ENCODE data around the gene SH3GL3. TPM values are rescaled to one million over a fixed set of nuclear protein-coding genes. Genes with fewer than 3 reads are reported as not detected.

SH3GL3 gene
- total RNA-seq, 1 donor from 2014 or later = 1.2 TPM

DNA sequence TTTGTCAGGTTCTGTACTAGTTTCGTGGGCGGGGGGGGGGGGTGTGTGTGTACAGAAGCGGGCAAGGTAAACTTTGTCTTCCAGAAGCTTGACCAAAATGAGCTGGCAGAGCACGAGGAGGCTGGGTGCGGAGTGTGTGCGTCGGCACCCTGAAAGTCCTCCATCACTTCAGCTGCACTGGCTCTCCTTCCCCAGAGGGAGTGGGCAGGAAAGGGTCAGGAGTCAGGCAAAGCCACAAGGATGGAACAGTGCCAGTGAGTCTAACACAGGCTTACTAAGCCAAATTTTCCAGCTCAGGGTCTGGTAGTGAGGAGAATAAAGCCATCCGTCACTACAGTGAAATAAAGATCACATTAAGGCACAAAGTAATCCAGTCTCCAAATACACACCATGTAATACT is 11.9 kb upstream of the SH3GL3 start:
- DNase-seq (ENCODE audit: low spot score, unreplicated experiment) = no peak
- H3K36me3 Mint-ChIP-seq (ENCODE audit: insufficient read depth) = no peaks in the 10 kb centered on the region
- no peak overlapping the region for H3K27ac Mint-ChIP-seq
- no peak overlapping the region for H3K4me3 Mint-ChIP-seq (ENCODE audit: low read depth)
- H3K27me3 Mint-ChIP-seq = peaks cover 12% of the 10 kb centered on the region
- TF ChIP-seq, protein P1, sequence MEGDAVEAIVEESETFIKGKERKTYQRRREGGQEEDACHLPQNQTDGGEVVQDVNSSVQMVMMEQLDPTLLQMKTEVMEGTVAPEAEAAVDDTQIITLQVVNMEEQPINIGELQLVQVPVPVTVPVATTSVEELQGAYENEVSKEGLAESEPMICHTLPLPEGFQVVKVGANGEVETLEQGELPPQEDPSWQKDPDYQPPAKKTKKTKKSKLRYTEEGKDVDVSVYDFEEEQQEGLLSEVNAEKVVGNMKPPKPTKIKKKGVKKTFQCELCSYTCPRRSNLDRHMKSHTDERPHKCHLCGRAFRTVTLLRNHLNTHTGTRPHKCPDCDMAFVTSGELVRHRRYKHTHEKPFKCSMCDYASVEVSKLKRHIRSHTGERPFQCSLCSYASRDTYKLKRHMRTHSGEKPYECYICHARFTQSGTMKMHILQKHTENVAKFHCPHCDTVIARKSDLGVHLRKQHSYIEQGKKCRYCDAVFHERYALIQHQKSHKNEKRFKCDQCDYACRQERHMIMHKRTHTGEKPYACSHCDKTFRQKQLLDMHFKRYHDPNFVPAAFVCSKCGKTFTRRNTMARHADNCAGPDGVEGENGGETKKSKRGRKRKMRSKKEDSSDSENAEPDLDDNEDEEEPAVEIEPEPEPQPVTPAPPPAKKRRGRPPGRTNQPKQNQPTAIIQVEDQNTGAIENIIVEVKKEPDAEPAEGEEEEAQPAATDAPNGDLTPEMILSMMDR (IDR thresholded peaks at IDR 0.05; ENCODE audit: unreplicated experiment) = no peak
- H3K4me1 Mint-ChIP-seq (ENCODE audit: low read depth) = peaks cover 2% of the 10 kb centered on the region
- no peaks in the 10 kb centered on the region for H3K9me3 Mint-ChIP-seq (ENCODE audit: low read depth)

DNA sequence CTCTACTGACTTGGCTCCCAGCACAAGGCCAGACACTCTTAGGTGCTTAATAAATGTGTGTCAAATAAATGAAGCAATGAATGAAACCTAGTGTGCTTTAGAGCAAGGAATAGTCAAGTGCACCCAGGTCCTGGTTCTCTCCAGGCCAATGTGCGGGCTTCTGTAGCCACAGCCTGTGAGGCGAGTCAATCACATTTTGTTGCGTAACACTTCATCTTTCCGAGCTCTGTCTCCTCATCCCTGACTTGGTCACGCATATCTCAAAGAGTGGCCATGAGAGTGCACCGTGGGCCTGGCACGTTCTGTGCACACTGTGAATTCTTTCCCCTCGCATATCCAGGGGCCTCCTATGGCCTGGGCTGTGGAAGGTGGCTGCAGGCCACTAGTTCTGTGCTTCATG is 11.4 kb upstream of the SH3GL3 start:
- Mint-ChIP-seq H3K4me1 (ENCODE audit: low read depth) (peaks cover 2% of the 10 kb centered on the region), H3K9me3 (ENCODE audit: low read depth) (no peaks in the 10 kb centered on the region), H3K4me3 (ENCODE audit: low read depth) (no peak overlapping the region), H3K27me3 (peaks cover 12% of the 10 kb centered on the region), H3K36me3 (ENCODE audit: insufficient read depth) (no peaks in the 10 kb centered on the region), H3K27ac (no peak overlapping the region)
- no peak for DNase-seq (ENCODE audit: low spot score, unreplicated experiment)
- TF ChIP-seq, protein P1 (IDR thresholded peaks at IDR 0.05; ENCODE audit: unreplicated experiment) = no peak

DNA sequence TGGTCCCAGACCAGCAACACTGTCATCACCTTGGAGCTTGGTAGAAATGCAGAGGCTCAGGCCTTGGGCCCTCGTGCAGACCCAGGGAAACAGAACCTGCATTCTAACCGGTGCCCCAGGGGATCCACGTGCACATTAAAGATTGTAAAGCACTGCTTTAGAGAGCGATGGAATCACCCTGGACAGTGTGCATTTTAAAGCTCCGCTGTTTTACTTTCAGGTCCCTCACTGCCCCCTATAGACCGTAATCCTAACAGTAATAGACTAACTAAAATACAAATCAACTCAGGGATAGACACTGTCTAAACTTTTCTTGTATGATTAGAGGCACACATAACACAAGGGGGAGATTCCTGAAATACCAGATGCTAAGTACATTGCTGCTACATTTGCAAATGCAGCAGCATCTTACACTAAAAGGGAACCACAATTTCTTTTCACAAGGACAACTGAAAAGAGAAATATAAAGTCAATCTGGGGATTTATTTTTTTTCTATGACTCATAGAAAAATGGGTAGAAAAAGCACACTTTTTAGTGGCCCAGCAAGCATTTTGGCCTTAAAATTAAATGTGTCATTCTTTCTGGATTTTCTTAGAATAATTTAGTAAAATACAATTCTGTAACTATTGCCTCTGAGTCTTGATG is 10.5 kb upstream of the SH3GL3 start:
- TF ChIP-seq, protein P1 (IDR thresholded peaks at IDR 0.05; ENCODE audit: unreplicated experiment) = peak; percentile 67
- Mint-ChIP-seq H3K36me3 (ENCODE audit: insufficient read depth) (no peaks in the 10 kb centered on the region), H3K27me3 (peaks cover 12% of the 10 kb centered on the region), H3K4me3 (ENCODE audit: low read depth) (no peak overlapping the region), H3K27ac (no peak overlapping the region), H3K9me3 (ENCODE audit: low read depth) (no peaks in the 10 kb centered on the region), H3K4me1 (ENCODE audit: low read depth) (peaks cover 2% of the 10 kb centered on the region)
- no peak for DNase-seq (ENCODE audit: low spot score, unreplicated experiment)

DNA sequence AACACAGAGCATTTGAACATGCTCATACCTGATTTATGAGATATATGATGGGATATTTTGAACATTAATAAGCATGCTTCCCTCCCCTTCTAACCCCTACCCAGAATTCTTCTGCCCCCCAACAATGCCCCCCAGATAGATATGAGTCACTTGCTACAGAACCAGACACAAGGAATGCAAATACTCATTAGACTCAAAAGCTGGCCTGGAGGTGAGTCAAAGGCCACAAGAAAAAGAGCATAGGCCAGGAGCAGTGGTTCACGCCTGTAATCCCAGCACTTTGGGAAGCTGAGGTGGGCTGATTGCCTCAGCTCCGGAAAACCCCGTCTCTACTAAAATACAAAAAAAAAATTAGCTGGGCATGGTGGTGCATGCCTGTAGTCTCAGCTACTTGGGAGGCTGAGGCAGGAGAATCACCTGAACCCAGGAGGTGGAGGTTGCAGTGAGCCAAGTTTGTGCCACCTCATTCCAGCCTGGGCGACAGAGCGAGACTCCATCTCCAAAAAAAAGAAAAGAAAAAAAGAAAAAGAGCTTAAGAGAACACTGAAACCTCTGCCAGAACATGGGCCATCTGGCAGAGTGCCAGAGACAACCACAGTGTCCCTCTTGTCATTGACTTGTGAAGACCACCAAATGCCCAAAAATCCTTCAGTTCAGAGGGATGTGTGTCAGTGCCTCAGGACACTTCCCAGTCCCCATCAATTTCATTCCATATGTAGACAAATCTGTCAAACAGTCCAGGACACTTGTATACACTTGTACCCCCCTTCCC is 3.9 kb upstream of the SH3GL3 start:
- H3K4me3 Mint-ChIP-seq (ENCODE audit: low read depth) = no peak overlapping the region
- TF ChIP-seq, protein P1 (IDR thresholded peaks at IDR 0.05; ENCODE audit: unreplicated experiment) = no peak
- no peak for DNase-seq (ENCODE audit: low spot score, unreplicated experiment)
- no peaks in the 10 kb centered on the region for H3K36me3 Mint-ChIP-seq (ENCODE audit: insufficient read depth)
- peaks cover 22% of the 10 kb centered on the region for H3K27me3 Mint-ChIP-seq
- H3K4me1 Mint-ChIP-seq (ENCODE audit: low read depth) = peaks cover 6% of the 10 kb centered on the region
- H3K27ac Mint-ChIP-seq = no peak overlapping the region
- H3K9me3 Mint-ChIP-seq (ENCODE audit: low read depth) = no peaks in the 10 kb centered on the region

DNA sequence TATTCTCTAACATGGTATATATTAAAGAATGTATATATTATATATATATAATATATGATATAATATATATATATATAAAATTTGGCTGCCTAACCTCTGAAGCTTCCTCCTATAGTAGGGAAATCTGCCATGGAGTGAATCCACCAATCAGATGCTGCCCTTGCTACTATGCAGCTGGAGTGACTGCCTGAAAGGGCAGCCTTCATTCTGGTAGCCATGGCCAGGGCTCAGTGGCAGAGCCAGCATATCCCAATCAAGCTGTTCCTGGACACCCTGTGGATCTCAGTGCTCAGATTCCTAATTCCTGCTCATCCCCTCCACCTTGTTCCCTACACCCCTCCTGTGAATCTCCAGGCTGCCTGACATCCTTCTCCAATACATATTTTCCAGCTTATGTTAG is 2.2 kb upstream of the SH3GL3 start:
- H3K36me3 Mint-ChIP-seq (ENCODE audit: insufficient read depth) = no peaks in the 10 kb centered on the region
- peaks cover 35% of the 10 kb centered on the region for H3K27me3 Mint-ChIP-seq
- TF ChIP-seq, protein P1 (IDR thresholded peaks at IDR 0.05; ENCODE audit: unreplicated experiment) = no peak
- no peaks in the 10 kb centered on the region for H3K9me3 Mint-ChIP-seq (ENCODE audit: low read depth)
- no peak overlapping the region for H3K27ac Mint-ChIP-seq
- no peak overlapping the region for H3K4me3 Mint-ChIP-seq (ENCODE audit: low read depth)
- peaks cover 6% of the 10 kb centered on the region for H3K4me1 Mint-ChIP-seq (ENCODE audit: low read depth)
- no peak for DNase-seq (ENCODE audit: low spot score, unreplicated experiment)

Measured in progenitor cell of endocrine pancreas (in vitro differentiated cells).